NCI-H146 (cell line): ENCODE data around the gene CDH1.
"Not testable (repeated sequence)": the region's sequence is repeated elsewhere in the genome, so short reads cannot be mapped to it uniquely, and the experiment has no call there.

ENCODE experiments used
- DNase-seq: peaks from one replicate; lab custom pipeline; 2025; lab: John Stamatoyannopoulos, UW

The CDH1 gene

GRCh38 chr16:68790944-68791343, 53.9 kb downstream of the CDH1 start:
- no peak for DNase-seq

DNA sequence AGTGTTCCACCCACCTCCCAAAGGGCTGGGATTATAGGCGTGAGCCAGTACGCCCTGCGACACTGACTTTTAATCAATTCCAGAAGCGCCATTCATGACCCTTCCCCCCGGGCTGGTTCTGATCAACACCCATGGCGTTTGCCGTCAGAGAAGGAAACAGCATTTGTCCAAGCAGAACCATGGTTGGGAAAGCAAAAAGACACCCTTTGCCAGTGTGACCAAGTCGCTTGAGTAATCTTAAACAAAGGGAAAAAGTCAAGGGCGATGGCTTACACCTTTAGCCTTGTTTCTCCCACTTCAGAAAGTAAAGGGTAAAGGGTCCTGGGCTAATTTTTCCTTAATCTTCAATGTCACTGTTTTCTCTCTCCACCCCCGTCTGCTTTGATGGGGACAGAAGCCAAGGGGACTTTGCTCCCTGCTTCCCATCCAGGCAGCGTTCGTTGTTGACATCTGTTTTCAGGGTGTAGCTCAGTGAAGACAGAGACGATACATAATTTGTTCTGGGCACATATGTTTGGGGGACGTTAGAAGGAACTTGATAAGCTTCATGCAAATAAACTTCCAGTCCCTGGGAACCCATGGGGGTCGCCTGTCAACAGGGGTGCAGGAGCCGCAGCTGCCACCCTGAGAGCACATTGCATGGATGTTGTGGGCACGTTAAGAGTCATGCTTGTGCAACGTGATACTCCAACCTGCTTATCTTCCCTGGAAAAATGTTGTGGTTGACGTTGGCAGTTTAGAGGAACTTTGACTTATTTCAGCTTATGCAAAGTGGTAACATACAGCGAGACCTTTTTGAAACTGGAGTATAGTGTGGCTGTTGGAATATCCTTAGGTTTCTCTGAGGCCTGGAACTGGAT, 55.6 kb downstream of the CDH1 start:
- DNase-seq = no peak

DNA sequence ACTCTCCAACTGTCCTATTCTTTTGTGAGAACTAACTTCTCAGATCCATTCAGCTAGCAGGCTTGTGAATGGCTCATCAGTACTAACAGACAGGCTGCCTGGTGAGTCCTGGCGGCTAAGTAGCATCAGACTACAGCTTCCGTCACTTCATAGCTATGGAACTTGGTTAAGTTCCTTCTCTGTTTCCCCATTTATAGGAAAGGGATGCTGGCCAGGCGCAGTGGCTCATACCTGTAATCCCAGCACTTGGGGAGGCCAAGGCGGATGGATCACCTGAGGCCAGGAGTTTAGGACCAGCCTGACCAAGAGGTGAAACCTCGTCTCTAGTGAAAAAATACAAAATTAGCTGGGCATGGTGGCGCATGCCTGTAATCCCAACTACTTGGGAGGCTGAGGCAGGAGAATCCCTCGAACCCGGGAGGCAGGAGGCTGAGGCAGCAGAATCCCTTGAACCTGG, 56.3 kb downstream of the CDH1 start:
- DNase-seq = no peak

- DNase-seq = peak; percentile 69
Measured at GRCh38 chr16:68798398-68798797, 61.3 kb downstream of the CDH1 start.

- DNase-seq = peak; percentile 62
Measured at GRCh38 chr16:68800257-68800875, 63.3 kb downstream of the CDH1 start.

DNA sequence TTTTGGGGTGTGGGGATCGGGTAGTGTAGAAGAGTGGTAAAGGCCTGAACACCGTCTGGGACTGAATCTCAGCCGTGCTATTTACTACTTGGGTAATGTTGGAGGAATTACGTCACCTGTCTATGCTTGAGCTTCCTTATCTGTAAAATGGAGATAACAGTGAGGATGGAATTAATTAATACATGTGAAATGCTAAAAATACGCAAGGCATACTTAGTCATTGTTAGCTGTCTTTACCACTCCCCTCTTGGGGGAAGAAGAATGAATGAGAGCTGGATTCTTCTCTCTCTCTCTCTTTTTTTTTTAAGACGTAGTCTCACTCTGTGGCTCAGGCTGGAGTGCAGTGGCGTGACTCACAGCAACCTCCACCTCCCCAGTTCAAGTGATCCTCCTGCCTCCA, 65.1 kb downstream of the CDH1 start:
- DNase-seq = no peak

- DNase-seq = no peak
Measured at GRCh38 chr16:68806422-68806821, 69.3 kb downstream of the CDH1 start.

GRCh38 chr16:68806981-68807380, 69.9 kb downstream of the CDH1 start:
- DNase-seq = no peak

- DNase-seq = no peak
Measured at GRCh38 chr16:68814516-68814915, 77.4 kb downstream of the CDH1 start.

DNA sequence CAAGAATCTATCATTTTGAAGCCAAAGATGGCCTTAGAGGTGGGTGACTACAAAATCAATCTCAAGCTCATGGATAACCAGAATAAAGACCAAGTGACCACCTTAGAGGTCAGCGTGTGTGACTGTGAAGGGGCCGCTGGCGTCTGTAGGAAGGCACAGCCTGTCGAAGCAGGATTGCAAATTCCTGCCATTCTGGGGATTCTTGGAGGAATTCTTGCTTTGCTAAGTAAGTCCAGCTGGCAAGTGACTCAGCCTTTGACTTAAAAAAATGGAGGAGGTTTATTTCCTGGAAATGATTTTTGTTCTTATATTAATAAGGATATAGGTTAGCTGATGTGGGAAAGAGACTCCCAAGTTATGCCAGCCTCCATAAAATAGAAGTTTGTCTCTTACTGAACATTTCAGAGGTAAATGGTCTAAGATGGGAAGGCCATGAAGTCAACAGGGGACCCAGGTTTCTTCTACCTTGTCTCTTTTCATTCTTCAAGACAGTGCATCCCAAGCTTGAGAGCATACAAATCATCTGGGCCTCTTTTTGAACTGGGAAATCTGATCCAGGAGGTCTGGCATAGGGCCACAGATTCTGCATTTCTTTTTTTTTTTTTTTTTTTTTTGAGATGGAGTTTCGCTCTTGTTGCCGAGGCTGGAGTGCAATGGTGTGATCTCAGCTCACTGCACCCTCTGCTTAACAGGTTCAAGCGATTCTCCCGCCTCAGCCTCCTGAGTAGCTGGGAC, 86.5 kb downstream of the CDH1 start:
- DNase-seq = no peak

- DNase-seq = no peak
Measured at GRCh38 chr16:68825427-68825826, 88.3 kb downstream of the CDH1 start.

DNA sequence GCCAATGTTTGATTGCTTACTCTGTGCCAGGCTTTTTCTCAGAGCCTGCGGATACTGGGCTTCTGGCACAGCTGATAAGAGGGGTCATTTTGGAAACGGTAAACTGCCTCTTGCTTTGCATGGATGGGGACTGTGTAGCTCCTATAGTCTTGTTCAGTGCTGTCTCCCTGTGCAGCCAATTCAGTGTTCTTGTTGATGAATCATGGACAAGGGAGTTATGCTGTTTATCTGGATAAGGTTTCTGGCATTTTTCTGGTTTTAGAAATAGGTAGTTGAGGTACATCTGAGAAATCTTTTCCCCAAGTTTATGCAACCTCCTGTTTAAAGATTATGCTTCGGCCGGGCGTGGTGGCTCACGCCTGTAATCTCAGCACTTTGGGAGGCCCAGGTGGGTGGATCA, 89.6 kb downstream of the CDH1 start:
- no peak for DNase-seq

GRCh38 chr16:68833251-68833650, 96.2 kb downstream of the CDH1 start:
- DNase-seq = no peak

DNA sequence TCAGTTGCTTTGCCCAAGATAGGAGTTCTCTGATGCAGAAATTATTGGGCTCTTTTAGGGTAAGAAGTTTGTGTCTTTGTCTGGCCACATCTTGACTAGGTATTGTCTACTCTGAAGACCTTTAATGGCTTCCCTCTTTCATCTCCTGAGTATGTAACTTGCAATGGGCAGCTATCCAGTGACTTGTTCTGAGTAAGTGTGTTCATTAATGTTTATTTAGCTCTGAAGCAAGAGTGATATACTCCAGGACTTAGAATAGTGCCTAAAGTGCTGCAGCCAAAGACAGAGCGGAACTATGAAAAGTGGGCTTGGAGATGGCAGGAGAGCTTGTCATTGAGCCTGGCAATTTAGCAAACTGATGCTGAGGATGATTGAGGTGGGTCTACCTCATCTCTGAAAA, 97.5 kb downstream of the CDH1 start:
- DNase-seq = no peak

DNA sequence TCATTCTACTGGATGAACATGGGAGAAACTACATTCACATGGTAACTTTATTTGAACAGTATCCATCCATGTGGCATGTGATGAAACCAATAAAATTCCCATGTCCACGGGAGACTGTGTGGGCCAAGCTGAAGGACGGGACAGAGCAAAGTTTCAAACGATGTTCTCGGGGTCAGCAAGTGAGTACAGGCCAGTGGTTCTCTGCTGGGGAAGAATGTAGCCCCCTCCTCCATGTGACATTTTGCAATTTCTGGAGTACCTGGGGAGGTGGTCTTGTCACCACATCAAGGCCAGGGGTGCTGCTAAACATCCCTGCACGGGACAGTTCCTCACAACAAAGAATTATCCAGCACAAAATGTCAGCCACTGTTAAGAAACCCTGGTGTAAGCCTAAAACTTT, 98.9 kb downstream of the CDH1 start:
- DNase-seq = no peak

GRCh38 chr16:68839831-68840230, 102.7 kb downstream of the CDH1 start:
- DNase-seq = no peak

DNA sequence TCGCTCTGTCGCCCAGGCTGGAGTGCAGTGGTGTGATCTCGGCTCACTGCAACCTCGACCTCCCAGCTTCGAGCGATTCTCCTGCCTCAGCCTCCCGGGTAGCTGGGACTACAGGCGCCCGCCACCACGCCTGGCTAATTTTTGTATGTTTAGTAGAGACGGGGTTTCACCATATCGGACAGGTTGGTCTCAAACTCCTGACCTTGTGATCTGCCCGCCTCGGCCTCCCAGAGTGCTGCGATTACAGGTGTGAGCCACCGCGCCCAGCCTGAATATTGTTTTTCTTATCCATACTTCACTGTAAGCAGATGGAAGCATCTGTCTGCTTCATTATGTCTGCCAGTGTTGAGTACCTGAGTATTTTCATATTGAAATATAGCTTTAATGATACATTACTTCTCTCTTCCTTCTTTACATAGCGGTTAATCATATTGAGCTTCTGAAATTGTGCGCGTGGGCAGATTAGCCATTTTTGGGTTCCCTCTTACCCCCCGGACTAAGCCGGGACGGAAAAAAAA, 105.9 kb downstream of the CDH1 start:
- DNase-seq = not testable (repeated sequence)

- DNase-seq = peak; percentile 78
Measured at GRCh38 chr16:68843482-68844210, 106.6 kb downstream of the CDH1 start, which contains the start of gene TANGO6. TANGO6 (plus strand) TSS chr16:68843531; CDS start chr16:68843618, 87 bp downstream.

- DNase-seq = no peak
Measured at GRCh38 chr16:68844211-68844564, 107.1 kb downstream of the CDH1 start.

- no peak for DNase-seq
Measured at GRCh38 chr16:68848786-68849185, 111.7 kb downstream of the CDH1 start.

GRCh38 chr16:68850481-68850880, 113.4 kb downstream of the CDH1 start:
- no peak for DNase-seq

DNA sequence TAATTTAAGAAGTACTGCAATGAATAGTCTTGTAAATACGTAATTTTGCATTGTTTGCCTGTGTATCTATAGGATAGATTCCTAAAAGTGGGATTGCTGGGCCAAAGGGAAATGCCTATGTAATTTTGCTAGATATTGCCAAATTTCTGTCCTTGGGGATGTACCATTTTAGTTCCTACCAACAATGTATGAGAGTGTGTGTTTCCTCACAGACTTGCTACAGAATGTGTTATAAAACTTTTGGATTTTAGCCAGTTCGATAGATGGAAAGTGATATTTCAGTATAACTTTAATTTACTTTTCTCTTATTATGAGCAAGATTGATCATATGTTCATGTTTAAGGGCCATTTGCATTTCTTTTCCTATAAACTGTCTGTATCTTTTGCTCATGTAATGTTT, 114.5 kb downstream of the CDH1 start:
- DNase-seq = no peak
